Hematopoietic multipotent progenitor cell treated with erythropoietin and hydrocortisone succinate and interleukin-3 and kit ligand, for 6 days (in vitro differentiated cells): Measurements from ENCODE around the gene ASIC4.
A peak's percentile ranks its signal among the peaks of the same experiment; 100 is the strongest.

Source experiments
- DNase-seq: peaks from one replicate; pipeline ENCODE4 v3.0.0-alpha.2; 2015

Gene ASIC4

DNA sequence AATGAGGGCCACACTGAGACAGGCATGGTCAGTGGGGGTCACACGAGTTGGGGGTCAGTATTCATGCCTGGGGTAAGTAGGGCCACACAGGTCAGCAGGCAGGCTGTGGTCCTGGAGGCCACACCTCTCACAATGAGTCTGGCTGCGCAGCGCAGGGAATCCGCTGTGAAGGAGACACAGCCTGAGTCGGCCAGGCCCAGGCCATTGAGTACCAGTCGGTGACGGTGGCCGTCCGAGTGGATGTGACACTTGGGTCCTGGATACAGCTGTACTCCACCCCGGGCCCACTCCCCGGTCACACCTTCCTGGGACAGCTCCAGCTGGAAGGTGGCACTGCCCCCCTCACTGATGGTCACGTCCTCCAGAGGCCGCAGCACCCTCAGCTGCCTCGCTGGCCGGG is 40.1 kb downstream of the ASIC4 start:
- DNase-seq = no peak

DNA sequence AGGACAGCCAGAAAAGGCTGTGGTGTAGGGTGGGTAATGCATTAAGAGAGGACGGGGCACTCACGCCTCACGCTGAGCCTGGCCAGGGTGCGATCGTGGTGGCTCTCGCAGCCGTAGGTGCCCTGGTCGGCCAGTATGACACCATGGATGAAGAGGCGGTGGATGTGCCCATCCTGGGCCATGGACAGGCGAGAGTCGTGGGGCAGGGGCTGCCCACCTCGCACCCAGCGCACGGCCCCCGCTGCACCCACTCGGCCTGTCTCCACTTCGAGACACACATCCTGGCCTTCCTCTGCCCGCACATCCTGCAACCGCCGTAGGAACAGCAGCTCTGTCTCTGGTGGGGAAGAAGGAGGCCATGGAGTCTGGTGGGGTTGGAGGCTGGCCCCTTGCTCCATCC is 41.7 kb downstream of the ASIC4 start:
- no peak for DNase-seq

DNA sequence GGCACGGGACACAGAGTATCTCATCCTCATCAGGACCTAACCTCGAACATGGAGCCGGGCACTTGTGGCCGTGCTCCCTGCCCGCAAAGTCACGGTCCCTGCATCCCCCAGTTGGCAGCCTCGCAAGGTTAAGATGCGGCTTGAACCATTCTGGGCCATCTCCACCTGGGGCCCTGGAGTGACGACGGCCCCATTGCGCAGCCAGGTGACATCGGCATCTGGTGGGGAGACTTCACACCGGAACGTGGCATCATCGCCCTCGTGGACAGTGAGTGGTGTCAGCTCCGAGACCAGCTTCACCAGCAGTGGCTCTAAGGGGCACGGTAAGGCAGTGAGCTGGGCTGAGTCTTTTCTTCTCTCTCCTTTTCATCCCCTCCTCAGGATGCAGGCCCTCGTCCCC is 42.1 kb downstream of the ASIC4 start:
- DNase-seq = no peak

DNA sequence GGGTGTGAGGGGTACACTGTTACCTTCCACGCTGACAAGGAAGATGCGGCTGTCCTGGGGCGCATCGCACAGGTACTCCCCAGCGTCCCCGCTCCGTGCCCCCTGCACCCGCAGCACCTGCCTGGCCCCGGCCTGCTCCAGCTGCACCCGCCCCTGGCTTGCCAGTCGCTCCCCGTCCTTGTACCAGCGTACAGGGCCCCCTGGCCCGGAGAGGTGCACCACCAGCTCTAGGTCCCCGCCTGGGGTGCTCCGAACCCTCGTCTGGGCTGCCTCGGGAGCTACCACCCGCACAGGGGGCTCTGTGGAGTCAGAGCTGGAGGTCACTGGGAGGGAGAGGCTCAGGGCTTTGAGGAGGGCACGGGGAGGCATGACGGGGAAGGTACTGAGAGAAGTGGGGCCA is 43.0 kb downstream of the ASIC4 start:
- no peak for DNase-seq

DNA sequence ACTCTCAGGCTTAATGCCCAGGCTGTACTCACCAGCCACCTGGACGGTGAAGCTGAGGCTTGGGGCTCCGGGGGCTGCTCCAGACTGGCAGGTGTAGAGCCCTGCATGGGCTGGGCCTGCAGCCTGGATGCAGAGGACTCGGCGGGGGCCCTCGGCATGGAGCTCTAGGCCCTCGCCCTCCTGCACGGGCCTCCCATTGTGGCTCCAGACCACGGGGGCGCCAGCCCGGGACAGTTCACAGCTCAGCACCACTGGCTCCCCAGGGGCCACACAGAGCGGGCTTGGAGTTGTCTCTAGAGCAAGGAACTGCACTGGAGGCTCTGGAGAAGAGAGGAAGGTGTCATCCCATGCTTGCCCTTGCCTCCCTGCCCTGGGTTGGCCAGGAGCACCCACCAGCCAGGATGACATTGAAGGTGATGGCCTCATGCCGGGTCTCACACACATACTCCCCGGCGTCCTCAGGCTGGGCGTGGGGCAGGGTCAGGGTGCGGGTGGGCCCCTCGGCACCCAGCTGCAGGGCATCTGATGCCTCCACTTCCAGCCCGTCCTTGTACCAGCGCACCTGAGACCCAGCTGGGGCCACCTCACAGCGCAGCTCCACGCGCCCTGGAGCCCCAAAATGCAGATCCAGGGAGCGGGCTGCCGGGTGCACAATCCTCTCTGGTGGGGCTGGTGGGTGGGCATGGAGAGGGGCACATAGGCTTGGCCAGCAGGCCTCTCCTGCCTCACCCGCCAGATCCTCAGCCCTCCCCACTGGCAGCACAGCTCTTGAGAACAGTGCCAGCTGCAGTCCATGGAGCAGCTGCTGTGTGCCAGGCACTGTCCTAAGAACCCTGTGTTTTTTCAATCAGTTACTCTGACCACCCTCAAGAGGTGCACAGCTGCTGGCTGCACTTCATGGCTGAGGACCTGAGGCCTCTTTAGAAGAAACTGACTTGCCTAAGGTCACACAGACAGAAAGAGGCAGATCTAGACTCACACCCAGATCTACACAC is 43.8 kb downstream of the ASIC4 start:
- DNase-seq = no peak

DNA sequence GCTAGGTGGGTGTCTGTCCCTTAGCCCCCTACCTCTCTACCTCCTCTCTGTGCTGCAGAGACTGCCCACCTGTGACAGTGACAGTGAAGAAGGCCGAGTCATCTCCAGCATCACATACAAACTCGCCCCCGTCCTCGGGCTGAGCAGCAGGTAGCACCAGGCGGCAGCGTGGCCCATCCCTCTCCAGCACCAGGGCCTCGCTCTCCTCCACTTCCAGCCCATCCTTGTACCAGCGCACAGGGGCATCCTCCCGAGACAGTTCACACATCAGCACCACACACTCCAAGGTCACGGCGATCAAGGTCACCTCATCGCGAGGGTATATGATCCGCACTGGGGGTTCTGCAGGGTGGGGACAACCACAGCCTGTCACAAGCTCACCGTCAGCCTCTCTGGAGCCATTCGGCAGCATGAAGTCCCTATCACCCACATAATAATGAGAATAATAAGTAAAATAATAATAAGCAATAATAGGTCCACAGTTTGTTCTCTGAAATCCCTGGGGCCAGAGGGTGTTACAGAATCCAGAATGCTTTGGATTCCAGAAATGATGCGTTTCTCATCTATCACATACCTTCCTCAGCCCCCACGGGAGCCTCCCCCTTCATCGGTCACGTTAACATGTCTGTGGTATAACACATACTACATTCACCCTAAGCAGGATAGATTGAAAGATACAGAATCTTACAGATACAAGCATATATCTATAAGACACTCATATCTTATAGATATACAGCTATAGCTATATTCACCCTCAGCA is 45.1 kb downstream of the ASIC4 start:
- DNase-seq = no peak

DNA sequence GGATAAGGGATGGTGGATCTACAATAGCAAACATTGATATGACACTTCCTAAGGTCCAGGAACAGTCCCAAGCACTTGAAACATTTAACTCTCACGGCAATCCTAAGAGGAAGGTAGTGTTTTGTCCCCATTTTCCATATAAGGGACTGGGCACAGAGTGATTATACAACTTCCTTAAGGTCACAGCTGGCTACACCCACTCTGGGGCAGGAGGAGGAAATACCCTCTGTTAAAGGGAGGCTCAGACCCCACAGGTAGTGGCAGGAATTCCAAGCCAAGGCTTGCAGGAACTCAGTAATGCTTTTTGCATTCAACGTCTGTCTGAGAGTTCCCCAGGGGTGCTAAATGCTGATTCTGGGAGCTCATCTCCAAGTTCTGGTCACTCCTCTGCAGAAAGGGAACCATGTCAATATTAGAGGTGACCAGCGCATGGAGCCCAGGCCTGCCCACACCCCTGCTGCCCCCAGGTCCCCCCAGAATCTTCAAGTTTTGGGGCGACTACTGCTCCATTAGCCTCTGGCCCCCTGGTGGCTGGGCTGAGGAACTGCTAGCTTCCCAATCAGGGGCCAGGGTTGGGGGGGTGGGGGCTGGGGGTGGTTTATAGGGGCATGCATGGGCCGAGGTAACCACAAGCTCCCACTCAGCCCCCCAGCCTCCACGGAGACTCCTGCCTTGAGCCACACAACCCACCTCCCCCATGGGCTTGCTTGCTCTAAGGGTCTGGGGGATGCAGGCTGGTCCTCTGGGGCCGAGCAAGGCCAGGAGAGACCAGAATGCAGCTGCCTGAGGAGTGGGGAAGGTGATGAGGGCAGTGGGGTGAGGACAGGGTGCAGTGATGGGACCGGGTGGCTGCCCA is 46.0 kb downstream of the ASIC4 start:
- peak; percentile 47 for DNase-seq

DNA sequence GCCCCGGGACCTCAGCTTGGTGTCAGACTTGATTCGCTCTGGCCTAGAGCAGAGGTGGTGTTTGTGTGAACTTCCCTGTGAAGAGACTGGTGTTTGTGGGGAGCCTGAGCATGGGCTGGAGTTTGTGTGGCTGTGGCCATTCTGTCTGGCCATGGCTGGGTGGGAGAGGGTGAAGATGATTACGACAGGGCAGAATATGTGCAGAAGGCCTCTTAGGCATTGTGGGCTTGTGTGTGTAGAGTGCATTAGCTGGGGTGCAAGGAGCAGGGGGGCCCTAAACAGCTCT is 46.6 kb downstream of the ASIC4 start:
- DNase-seq = no peak

DNA sequence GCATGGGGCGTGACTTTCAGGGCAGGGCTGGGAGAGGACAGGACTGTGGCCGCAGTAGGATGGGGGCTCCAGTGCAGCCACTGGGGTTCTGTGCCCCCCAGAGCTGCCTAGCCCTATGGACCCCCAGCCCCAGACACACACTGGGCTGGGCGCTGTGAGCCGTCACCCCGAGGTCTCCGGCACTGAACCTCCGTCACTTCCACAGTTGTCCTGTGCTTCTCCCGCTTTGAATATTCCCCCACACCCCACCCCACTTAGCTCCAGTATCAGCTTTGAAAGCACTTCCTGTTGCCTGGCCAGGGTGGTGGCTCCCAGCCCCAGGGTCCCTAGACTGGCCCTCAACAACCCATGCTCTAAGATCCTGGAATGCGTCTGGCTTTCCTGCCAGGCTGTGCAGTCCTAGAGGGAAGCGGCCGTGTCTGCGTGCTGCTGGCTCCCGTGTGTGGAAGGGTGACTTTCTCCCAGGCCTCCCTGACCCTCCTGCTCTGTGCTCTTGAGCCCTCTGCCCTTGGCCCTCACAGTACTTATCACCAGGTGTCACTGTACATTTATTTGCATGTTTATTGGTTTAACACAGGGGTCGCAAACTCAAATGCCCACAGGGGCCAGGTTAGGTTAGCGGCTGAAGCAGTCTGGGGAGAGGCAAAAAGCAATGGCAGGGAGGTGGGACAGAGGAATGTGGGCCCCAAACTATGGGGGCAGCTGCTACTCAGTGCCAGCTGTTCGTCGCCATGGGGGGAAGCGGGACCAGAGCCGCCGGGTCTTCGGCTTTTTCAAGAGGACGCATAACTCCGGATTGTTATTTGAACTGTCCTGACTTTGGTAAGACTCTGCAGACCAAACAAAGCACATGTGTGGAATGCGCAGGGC is 47.1 kb downstream of the ASIC4 start:
- no peak for DNase-seq

DNA sequence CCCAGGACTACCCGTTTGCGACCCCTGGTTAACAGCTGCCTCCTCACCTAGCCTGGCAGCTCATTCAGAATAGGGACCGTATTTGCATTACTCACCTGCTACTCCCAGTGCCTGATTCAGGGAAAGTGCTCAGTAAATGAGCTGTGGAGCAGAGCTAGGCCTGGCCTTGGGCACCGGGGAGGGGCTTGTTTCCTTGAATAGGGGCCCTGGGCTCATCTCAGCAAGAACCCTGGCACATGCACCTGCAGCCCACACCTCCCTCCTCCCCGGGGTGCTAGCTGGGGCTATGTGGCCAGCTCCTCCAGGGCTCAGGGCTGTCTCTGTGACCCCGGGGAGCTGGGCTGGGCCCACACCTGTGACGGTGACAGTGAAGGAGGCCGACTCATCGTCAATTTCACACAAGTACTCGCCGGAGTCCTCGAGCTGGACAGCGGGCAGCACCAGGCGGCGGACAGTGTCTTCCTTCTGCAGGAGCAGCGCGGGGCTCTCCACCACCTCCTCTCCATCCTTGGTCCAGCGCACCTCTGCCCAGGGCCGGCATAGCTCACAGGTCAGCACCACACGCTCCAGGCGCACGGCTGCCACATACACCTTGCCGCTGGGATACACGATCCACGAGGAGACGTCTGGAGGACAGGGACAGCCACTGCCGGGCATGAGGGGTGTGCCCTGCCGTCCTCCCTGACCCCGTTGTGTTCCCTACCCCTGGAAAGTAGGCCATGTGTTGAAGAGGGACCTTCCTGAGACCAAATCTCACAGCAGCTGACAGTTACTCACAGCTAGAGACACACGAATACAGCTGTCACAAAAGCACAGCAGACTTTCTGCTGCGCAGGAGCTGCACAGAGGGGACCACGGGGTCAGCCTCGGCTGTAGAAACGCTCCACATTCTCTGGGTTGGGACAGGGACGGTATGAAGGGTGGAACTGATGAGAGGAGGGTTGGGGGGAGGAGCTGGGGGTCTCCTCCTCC is 48.1 kb downstream of the ASIC4 start:
- DNase-seq = no peak

DNA sequence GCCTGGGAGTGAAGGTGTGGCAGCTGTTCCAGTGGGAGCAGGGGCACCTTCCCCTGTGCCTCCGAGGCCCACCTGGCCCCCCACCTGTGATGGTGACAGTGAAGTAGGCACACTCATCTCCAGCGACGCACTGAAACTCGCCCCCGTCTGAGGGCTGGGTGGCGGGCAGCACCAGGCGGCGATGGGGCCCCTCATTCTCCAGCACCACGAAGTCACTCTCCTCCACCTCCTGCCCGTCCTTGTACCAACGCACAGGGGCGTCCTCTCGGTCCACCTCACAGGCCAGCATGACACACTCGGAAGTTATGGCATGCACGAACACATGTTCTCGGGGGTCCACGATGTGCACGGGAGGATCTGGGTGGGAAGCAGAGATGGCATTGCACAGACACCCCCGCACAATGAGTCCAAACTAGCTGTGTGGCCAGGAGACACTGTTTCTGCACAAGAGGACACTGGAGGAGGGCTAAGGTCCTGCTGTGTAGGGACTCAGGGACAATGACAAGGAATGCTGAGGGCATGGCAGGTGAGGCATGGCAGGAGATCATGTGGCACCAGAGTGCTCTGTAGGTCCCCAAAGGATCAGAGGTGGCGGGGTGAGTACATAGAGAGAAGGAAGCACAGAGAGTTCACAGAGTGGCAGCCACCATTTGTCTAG is 49.1 kb downstream of the ASIC4 start:
- DNase-seq = no peak

DNA sequence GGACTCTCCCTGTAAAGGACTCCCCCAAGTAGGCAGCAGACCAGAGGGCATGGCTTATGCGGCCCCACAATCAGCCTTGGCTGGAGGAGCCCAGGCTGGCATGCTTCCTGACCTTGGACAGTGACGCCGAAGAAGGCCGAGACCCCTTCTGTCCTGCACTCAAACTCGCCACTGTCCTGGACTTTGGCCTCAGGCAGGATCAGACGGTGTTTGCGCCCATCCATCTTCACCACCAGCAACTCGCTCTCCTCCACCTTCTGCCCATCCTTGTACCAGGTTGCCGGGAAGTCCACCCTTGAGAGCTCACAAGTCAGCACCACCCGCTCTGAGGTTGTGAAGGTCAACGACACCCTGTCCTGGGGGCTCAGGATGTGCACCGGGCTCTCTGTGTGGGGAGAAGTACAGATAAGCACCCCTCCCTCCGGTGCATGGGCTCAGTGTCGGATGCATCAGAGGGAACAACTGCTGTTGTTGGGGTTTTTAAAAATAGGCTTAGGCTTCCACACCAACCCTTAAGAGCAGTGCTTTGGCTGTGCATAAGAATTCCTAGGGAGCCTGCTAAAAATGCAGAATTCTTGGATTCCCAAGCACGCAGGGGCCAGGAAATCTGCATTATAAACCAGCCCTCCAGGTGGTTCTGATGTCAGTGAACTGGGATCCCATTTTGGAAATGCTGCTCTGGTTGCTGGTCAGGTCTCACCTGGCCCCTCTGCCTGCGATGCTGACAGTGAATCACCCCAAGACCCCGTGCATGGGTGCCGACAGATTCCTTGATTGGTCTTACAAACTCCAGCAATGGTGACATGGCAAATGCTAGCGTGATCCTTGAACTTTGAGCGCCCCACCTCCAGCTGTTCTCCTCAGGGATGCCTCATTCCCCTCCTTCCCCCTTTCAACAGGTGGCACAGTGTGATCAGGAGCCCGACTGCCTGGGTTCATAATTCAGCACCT is 51.1 kb downstream of the ASIC4 start:
- DNase-seq = no peak

DNA sequence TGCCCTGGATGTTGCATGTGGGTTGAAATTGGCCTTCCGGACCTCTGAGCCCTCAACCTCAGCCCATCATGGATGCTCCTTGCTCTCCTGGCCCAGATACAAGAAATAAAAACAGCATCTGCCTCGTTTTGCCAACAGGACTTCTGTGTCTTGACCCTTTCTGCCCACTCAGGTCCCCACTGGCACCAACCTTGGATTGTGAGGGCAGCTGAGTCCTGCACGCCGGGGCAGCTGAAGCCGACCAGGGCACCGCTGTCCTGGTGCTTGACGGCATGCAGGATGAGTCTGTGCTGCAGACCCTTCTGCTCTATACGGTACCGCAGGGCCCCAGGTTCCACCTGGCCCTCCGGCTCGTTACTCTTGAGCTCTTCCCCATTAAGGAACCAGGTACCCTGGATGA is 52.4 kb downstream of the ASIC4 start:
- no peak for DNase-seq

DNA sequence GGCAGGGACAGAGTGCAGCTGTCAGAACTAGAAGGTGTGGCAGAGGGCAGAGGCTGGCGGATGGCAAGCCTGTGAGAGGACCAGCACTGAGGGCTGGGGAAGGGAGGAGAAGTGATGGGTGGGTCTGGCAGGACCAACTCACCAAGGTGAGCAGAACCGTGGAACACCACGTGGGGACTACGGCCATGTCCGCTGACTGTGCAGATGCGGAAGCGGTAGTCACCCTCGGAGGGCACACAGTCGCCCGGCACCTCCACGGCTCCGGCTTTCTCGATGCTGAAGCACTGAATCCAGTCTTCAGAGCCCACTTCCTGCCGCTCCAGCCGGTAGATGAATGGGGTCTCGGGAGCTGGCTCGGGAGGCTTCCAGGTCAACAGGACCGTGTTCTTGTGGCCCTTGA is 52.8 kb downstream of the ASIC4 start:
- no peak for DNase-seq

DNA sequence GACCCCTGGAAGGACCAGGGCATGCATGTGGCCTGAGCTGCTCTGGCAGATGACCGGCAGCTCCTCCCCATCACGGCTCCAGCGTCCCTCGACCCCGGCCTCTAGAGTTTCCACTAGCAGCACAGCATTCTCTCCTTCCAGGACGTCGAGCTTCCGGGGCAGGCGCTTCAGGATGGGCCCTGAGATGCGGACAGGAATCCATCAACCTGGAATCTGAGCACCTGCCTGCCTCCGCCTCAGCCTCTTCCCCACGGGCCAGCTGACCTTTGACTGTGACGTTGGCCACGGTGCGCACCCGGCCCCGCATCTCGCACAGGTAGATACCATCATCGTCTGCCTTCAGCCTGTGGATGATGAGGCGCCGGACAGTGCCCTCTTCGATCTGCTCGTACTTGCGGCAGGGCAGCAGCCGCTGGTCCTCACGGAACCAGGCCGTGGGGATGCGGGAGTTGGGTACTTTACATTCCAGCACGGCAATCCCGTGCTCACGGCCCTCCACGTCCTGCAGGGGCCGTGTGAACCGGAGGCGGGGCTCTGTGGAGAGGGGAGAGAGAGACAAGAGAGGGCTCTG is 53.6 kb downstream of the ASIC4 start:
- no peak for DNase-seq

DNA sequence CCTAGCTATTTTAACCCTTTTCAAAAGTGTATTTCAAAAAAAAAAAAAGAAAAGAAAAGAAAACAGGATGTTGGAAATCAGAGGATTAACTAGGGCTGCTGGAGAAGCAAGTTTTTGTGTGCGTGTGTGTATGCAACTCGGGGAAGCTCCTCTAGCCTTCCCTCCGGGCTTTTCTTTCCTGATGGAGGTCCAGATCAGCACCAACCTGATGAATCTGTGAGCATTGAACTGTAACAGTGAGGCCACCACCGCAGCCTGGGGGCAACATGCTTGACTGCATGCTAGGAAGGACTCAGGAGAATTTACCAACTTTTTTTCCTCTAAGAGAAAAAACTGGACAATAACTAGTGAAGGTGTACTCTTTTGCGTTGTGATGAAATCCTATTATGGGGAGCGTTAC is 54.8 kb downstream of the ASIC4 start:
- DNase-seq = no peak

DNA sequence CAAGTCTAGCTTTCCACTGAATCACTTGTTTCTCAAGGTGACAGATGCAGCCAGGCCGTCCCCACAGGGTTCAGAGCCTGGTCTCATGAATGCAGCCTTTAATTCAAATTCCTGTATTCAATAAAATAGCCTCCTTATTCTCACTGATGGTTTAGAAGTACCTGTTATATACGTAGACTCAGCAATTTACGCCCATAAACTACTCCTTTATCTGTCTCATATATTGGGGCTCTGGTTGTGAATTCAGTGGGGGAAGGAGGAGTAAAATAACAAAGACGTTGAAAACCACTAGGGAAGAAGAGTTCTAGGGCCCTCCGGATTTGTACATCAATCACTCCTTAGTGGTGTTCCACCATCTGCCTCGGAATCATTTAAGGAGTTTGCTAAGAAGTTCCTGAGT is 55.4 kb downstream of the ASIC4 start:
- no peak for DNase-seq

DNA sequence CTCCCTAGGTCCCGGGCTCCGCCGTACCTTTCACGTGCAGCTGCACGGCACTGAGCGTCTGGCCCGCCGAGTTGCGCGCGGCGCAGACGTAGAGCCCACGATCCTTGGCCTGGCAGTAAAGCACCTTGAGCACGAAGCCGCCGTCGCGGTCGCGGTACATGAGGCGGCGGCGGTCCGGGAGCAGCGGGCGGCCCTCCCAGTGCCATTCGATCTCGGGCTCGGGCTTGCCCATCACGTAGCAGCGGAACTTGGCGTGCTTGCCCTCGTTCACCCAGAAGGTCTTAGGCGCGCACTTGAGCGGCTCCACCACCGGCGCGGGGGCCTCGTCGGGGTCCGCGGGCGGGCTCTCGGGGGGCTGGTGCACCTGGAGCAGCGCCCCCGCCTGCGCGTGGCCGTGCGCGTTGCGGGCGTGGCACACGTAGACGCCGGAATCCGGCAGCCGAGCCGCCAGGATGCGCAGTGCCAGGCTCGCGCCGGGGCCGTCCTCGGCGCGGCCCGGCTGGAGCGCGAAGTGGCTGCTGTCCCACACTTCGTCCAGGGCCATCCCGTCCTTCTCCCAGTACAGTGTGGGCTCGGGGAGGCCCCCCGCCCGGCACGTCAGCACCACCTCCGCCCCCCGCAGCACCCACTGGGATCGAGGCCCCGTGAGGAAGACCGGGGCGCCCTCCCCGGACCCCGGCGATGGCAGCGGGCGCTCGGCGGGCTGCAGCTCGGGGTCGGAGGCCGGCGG is 56.1 kb downstream of the ASIC4 start:
- DNase-seq = peak; percentile 40
